HG03025 (cell line): ENCODE results near the gene SPSB4.
"Not testable (repeated sequence)": the region's sequence is repeated elsewhere in the genome, so short reads cannot be mapped to it uniquely, and the experiment has no call there.

ENCODE experiments used
- ATAC-seq: cut with Tn5 transposase; IDR thresholded peaks from one replicate; pipeline ENCODE4 v1.9.1; 2021; ENCODE audit warnings: mild to moderate bottlenecking, moderate library complexity; ENCODE audit not compliant: unreplicated experiment, low FRiP score

SPSB4 gene

GRCh38 chr3:141050576-141051442 is at the start of gene SPSB4:
Gene SPSB4, plus strand, starts transcription at chr3:141051347. Its CDS starts 14,758 bp downstream, at chr3:141066105.
- no peak for ATAC-seq

- no peak for ATAC-seq
These were observed 44.8 kb upstream of the SPSB4 start for GRCh38 chr3:141006344-141006743.

- ATAC-seq = no peak
These were observed 41.7 kb upstream of the SPSB4 start for GRCh38 chr3:141009496-141009895.

GRCh38 chr3:141011232-141011996 is 39.7 kb upstream of the SPSB4 start:
- ATAC-seq = no peak

GRCh38 chr3:141011997-141012262 is 39.2 kb upstream of the SPSB4 start:
- ATAC-seq = no peak

- no peak for ATAC-seq
These were observed 38.6 kb upstream of the SPSB4 start for GRCh38 chr3:141012571-141012970.

GRCh38 chr3:141015481-141015880 is 35.7 kb upstream of the SPSB4 start:
- no peak for ATAC-seq

GRCh38 chr3:141017366-141018322 is 33.5 kb upstream of the SPSB4 start:
- ATAC-seq = not testable (repeated sequence)

GRCh38 chr3:141019244-141019643 is 31.9 kb upstream of the SPSB4 start:
- ATAC-seq = no peak

- no peak for ATAC-seq
These were observed 30.9 kb upstream of the SPSB4 start for GRCh38 chr3:141020143-141020830.

- ATAC-seq = no peak
These were observed 29.9 kb upstream of the SPSB4 start for GRCh38 chr3:141021261-141021660.

- no peak for ATAC-seq
These were observed 20.9 kb upstream of the SPSB4 start for GRCh38 chr3:141030296-141030695.

- no peak for ATAC-seq
These were observed 11.6 kb upstream of the SPSB4 start for GRCh38 chr3:141039589-141039988.

- ATAC-seq = no peak
These were observed 6.2 kb upstream of the SPSB4 start for GRCh38 chr3:141044695-141045641.

GRCh38 chr3:141045849-141046248 is 5.3 kb upstream of the SPSB4 start:
- ATAC-seq = no peak

GRCh38 chr3:141047168-141047567 is 4.0 kb upstream of the SPSB4 start:
- ATAC-seq = no peak

GRCh38 chr3:141049681-141050080 is 1.5 kb upstream of the SPSB4 start:
- no peak for ATAC-seq

- ATAC-seq = no peak
These were observed 475 bp downstream of the SPSB4 start for GRCh38 chr3:141051443-141052200.
